SKM-1 treated with dmso at 0.1 percent for 144 hours (cell line): ENCODE results near the gene GINS2.
A peak's percentile ranks its signal among the peaks of the same experiment; 100 is the strongest.

Experiments
- DNase-seq: peaks from one replicate; lab custom pipeline; 2025; ENCODE audit not compliant: unreplicated experiment; lab: John Stamatoyannopoulos, UW

Gene GINS2

DNA sequence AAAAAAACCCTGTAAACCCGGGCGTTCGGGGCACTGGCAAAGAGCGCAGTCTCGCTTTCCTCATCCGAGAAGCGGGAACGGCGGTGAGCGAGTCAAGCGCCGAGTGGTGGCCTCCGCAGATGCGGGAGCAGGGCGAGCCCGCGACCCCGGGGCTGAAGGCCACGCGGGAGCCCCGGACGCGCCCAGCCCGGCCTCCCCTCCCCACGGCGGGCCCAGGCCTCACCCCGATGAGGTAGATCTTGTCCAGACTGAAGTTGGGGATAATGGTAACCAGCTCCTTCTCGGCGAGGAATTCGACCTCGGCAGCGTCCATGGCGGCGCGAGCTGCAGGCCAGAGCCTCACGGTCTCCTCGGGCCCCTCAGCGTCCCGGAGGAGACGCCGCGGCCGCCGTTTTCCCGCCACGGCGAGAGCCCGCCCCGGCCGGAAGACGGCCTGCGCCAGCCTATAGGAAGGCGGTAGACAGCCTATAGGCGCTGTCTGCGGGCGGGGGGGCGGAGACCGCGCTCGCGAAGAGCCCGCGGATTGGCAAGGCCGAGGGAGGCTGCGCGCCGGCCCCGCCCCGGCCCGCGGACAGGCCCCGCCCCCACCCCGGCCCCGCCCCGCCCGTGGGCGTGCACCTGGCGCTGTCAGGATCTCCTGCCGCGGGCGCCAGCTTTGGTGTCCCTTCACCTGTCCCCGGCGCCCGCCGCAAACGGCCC is at the start of gene GINS2:
TSS of gene GINS2 (minus strand) at position 369 of the 699 bp plus-strand sequence. CDS start at position 313, 56 bp downstream.
- peak; percentile 89 for DNase-seq

DNA sequence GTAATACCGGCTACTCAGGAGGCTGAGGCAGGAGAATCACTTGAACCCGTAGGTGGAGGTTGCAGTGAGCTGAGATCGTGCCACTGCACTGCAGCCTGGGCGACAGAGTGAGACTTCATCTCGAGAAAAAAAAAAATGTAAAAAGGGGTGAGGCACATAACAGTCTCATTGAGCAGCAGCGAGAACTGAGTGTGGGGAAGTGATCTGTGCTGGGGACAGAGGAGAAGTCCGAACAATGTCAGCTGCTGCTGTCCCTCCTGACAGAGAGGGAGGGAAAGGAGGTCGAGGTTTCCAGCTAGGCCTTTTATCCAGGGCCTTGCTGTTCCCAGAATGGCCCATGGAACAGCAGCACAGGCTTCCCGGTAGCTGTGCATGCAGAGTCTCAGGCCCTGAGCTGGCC is 48.2 kb upstream of the GINS2 start:
- DNase-seq = no peak

DNA sequence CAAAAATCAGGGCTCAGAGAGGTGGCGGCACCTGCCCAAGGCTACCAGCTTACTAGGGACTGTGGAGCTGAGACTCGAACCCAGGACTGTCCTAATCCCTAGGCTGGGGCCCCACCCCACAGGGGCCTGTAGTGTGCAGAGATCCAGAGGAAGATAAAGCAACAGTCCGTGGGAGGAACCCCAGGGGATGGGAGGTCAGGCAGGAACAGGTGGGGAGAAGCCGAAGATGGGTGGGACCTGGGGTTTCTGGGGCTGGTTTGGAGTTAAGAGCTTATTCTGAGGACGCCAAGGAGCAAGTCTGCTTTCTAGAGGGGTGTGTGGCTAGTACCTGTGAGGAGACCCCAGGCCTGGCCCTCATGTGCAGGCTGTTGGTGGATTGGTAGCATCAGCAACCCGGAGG is 47.2 kb upstream of the GINS2 start:
- DNase-seq = no peak

DNA sequence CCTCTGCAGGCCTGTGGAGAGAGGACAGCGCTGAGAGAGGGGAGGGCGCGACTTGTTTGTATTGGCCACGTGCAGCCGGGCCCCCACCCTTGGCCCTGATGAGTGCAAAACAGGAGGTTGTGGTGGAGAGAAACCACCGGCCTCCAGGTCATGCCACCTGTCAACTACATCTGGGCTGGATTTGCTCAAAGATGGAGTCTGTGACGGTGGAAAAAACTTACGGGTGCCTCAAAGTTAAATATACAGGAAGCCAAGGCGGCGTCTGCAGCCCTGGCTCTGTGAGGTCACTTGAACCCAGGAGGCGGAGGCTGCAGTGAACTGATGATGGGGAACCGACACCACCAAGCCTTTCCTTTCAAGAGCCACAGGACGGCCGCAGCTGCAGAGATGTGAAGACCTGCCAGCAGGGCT is 46.5 kb upstream of the GINS2 start:
- DNase-seq = no peak

DNA sequence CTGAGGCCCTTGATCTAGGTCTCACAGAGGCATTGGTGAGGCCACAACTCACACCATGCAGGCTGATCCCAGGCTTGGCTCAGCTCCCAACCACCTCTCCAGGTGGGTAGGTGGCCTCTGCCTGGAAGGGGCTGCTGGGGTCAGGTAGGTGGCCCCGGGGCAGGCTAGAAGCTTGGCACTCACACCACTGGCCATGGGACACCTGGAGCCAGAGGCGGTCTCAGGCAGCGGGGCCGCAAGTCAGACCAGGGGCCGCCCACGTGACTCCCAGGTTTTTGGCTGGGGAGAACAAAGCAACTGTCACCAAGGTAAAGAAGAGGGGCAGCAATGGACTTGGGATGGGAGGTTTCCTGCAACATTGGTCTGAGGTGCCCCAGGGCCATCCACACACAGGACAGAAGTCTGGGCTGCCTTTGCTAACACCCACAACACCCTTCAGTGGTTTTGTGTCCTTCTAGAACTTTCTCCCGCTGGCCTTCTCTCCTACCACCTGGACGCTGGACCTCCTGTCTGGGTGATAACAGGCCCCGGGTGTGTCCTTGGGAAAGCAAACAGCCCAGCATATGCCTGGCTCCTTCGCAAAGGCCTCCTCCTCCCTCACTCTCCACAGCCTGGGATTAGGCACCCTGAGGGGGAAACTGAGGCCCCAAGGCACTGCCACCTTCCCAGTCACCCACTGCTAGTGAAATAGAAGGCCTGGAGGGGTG is 45.7 kb upstream of the GINS2 start:
- DNase-seq = no peak

DNA sequence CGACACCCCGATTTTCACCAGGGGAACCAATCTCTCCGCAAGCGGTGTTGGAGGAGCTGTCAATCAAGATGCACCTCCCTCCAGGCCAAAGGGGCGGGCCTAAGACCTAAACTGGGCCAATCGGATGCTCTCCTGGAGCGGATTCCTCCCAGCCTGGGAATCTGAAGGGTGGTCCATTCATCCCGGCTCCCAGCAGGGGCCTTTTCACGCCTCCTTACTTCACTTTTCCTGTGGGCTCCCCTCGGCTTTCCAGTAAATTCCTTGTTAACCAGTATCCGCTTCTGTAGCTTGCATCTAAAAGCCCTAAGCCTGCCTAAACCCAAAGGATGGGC is 45.1 kb upstream of the GINS2 start:
- DNase-seq = no peak

DNA sequence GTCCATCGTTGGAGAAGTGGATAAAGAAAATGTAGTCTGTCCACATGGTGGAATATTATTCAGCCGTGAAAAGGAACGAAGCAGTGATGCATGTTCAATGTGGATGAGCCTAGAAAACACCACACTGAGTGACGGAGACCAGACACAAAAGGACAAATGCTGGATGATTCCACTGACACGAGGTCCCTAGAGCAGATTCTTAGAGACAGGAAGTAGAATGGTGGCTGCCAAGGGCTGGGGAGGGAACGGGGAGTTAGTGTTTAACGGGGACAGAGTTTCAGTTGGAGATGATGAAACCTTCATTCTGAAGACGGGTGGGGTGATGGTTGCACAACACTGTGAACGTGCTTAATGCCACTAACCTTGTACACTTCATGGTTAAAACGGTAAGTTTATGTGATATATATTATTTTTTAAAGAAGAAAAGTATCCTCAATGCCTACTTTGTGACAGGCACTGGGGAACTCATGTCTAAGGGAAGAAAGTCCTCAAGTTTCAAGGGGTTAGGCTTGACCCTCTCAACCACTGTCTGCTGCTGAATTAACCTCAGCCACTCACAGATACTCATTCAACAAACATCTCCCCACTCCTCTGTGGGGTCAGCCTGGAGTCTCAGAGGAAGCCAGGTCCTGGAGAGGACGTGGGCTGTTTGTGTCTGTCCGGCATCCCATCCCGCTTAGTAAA is 44.5 kb upstream of the GINS2 start:
- peak; percentile 75 for DNase-seq

DNA sequence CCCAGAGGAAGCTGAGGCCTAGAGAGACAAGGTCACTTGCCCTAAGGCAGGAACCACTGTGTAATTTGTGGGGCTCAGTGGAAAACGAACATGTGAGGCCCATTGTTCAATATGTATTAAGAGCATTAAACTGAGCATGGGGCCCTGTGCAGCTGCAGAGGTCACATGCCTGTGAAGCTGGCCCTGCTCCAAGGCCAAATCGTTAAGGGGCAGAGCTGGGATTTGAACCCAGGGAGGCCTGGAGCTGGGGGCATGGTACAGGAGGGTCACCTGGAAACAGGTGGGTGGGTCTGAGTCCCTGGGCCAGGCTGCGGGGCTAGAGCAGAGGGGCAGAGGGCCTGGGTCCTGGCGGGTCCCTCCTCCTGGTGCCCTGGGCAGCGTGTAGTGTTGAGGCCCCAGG is 42.4 kb upstream of the GINS2 start:
- no peak for DNase-seq

DNA sequence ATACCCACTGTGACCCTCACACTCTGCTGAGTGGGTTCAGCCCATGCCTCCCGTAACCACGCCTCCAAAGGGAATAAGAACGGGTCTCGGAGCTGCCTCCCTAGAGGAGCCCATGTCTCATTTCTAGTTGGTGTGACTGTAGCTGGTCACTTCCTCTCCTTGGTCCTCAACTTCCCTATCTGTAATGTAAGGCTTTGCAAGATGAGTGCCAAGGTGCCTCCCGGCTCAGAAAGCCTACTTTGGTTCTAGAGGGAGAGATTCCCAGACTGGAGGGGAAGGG is 41.4 kb upstream of the GINS2 start:
- peak; percentile 81 for DNase-seq

DNA sequence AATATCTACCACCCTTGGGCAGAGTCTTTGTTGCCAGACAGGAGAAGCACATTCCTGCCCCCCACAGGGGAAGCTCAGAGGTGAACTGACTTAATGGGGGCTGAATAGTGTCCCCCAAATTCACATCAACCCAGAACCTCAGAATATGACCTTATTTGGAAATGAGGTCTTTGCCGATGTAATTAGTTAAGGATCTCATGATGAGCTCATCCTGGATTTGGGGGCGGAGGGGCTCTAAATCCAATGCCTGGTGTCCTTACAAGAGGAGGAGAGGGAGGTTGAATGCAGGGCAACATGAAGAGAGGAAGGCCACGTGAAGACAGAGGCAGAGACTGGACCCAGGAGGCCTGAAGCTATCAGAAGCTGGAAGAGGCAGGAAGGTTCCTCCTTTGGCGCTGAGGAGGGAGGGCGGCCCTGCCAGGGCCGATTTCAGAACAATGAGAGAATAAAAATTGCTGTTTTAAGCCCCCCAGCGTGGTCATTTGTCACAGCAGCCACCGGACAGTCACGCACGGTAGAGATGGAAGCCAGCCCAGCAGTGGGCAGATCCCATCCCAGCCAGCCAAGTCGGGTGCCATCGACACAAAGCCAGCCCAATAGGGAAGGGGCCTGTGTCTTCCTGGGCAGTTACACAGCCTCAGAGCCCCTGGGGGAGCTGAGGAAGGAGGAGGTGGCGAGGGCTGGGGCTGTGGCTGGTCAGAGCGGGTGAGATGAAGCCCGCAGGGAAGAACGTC is 40.9 kb upstream of the GINS2 start:
- no peak for DNase-seq

DNA sequence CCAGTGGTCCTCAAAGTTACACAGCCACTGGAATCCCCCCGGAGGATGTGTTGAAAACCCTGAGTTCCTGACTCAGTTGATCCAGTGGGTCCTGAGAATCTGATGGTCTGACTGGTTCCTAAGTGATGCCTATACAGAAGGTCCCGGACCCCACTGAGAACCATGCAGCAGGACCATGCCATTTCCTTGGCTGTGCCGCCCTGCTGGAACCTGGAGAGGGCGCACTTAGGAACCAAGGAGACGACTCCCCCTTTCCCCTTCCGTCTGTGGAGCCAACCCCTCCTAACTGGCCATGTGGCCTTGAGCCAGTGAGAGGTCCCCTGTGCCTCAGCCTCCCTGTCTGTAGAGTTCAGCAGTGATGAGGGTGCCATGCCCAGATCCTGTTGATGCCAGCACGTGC is 40.1 kb upstream of the GINS2 start:
- no peak for DNase-seq

DNA sequence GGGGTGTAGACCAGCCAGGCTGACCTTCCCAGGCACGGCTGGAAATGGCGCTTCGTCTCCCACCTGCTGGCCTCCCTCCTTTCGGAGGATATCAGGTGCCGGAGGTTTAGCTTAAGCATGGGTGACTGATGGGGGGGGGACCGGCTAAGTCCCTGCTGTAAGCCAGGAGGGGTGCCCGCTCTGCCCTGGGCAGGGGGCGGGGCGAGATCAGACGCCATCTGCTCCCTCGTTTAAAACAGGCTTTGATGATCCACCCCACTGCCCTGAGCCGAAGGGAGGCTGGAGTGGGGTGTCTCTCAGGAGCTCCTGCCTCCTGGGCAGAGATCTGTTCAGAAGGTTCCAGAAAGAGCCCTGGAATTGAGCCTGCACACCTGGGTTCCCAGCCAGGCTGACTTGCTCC is 36.2 kb upstream of the GINS2 start:
- no peak for DNase-seq

DNA sequence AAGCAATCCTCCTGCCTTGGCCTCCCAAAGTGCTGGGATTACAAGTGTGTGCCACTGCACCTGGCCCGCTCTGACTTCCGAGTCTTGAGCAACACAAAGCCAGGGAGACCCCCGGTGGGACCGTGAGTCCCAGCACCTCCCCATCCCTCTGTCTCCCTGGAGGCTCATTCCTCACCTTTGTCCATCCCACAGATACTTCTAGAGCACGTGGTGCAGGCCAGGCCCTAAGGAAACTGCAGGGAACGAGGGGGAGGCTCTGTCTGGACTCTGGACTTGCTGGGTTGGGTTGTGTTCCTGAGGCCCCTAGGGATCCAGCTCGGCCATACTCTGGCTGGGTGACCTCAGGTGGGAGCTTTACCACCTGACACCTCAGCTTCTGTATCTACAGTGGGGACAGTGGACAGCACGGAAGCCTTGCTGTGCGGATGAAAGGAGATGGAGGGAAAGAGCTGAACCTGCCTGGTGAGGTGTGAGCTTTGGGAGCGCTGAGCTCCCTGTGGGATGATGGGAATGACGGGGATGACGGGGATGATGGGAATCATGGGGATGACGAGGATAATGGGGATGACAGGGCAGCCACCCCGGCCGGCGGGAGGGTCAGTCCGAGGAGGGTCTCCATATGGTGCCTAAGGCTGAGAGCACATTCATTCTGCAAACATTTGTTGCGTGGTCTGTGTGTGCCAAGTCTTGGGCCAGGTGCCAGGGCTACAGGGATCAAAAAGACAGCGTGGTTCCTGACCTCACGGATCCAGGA is 35.5 kb upstream of the GINS2 start:
- no peak for DNase-seq

DNA sequence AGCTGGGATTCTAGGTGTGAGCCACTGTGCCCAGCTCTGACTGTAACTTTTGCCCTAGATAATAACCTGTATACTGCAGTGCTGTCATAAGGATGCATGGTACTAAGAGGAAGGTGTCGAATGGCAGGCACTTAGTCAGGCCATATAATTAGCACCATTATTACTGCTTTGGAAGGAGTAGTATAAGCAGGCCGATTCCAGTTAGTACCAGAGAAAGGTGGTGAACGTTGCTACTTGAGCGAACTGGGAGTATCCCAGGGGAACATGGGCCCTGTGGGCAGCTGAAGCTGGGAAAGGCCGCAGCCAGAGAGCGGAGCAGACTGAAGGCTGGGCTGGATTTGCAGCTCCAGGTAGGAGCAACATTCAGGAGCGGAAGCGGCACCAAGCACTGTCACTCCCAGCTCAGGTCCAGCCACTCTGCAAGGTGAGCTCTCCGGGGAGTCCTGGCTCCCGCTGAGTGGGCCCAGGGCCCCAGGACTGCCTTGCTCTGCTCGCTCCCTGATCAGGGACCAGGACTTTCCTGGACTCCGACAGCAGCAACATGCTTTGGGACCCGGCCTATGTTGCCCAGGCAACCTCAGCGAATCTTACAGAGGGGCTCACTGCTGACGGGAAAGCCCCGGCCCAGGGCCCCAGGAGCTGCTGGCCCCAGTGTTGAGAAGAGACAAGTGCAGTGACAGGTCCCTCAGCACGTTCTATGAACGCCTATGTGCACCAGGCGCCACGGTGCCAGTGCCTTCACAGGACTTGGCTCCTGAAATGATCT is 33.6 kb upstream of the GINS2 start:
- DNase-seq = no peak

DNA sequence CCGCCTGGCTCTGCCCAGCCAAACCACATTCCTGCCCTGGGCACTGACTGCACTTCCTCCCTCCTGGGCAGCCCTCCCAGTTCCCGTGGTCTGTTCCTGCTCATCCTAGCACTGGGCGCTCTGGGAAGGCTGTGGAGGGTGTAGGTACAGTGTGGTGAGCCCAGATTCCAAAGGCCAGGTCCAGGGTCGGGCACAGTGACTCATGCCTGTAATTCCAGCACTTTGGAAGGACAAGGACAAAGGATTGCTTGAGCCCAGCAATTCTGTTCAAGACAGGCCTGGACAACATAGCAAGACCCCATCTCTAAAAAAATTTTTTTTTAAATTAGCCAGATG is 31.5 kb upstream of the GINS2 start:
- no peak for DNase-seq

DNA sequence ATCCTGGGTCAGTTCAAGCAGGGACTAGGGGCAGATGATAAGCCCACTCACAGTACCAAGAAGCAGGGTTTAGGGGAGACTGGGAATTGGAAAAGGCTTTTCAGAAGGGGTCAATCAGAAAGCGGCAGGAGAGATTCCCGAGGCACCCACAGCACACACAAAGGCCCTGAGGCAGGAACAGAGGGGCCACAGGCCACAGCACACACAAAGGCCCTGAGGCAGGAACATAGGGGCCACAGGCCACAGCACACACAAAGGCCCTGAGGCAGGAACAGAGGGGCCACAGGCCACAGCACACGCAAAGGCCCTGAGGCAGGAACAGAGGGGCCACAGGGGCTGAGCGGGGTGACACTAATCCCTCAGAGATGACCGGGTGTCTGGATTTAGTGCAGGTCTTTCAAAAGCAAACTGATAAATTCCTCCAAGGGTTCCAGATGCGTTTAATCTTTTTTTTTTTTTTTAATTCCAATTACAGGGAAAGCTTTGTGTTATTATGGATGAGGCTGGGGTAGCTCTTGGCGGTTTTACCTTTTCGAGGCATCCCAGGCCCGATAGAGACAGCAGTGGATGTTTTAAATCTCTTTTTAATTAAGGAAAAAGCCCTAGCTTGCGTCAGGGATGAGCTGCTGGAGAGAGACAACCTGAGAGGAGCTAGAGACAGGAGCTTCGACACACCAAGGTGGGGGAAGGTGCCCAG is 31.0 kb upstream of the GINS2 start:
- DNase-seq = no peak

DNA sequence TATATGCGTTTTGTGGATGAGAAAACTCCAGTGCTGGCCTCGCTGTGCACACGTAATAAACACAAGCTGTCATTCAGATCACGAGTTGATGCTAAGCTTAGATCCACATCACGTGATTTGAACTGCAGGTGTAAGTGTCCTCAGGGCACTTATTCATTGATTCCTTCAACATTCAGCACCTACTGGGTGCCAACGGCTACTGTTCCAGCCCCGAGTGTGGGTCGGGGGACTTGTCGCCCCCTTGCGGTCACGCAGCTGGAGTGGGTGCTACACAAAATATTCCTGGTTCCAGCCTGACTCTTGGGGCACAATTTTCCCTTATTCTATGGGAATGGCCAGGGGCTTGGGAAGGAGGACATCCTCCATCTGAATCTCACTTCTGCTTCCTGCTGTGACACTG is 29.9 kb upstream of the GINS2 start:
- no peak for DNase-seq

DNA sequence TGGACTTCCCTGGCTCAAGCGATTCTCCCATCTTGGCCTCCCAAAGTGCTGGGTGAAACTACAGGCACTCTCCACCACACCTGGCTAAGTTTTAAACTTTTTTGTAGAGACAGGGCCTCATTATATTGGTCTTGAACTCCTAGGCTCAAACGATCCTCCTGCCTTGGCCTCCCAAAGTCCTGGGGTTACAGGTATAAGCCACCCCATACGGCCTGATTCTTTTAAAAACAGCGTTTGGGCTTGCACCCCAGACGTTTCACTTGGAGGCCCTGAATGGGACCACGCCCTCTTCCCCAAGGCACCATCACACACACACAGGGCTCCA is 29.4 kb upstream of the GINS2 start:
- no peak for DNase-seq

DNA sequence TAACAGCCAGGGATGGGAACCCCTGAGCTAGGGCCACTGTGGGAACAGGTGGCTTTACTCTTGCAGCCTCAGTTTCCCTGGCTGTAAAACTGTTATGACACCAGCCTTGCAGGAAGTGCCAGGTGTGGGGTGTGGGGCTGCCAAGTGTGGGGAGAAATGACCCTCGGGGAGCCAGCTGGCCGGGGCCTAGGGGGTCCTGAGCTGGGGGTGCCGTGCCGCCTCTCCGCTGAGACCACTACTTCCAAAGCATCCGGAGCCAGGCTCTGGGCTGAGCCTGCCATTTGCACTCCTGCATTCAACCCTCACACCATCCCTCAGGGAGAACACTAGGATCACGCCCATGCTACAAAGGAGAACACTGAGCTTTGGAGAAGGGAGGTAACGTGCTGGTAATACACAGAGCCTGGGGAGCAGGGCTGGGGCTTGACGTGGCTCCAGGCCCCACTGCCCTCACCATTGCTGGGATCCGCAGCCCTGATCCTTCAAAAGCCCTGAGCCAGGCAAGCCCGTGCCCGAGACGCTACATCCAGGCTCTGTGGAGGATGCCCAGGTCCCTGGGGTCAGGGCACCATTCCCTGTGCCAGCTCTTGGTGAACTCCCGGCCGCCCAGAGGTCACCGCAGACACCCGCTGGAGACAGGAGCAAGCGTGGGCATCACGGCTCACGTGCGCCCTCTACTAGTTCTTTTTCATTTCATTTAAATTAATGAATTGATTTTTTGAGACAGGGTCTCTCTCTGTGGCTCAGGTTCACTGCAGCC is 28.8 kb upstream of the GINS2 start:
- peak; percentile 41 for DNase-seq

DNA sequence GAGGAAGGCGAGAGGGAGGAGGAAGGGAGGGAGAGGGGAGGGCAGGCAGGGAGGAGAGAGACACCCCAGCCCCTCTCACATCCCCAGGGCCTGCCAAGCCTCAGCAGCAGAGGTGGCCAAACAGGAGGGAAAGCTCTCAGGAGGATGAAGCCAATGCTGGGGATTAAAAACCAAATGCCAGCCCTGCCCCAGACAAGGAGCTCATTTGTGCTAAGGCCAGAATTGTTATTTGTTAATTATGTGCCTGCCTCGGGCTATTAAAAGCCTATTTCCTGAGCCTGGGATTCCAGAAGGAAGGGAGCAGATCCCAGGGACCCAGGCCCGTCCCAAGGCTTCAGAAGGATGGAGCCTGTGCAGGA is 27.9 kb upstream of the GINS2 start:
- no peak for DNase-seq
